Coronary artery (tissue), 2 donors: Measurements from ENCODE around the gene SMYD1.

Experiments used
- DNase-seq: peaks from one replicate; pipeline ENCODE4 v3.0.0-alpha.2; 2017; ENCODE audit warnings: low spot score
- H3K27ac ChIP-seq, 2 donors: fragments of 200-600 bp; sonication (generic); one replicate each; pipeline ENCODE4 v1.5.1; 2016 to 2019
- H3K4me3 ChIP-seq: fragments of 200-600 bp; sonication (generic); 2 replicates; pipeline ENCODE4 v1.5.1; 2016; ENCODE audit warnings: mild to moderate bottlenecking, moderate library complexity
- CTCF ChIP-seq: fragments of 200-600 bp; sonication (generic); IDR thresholded peaks from one replicate; pipeline ENCODE4 v1.5.1; 2019; ENCODE audit warnings: antibody characterized with exemption

Gene SMYD1

GRCh38 chr2:88074854-88075292 lies 7.2 kb downstream of the SMYD1 start:
- no peak overlapping the region for H3K4me3 ChIP-seq
- no peak overlapping the region for H3K27ac ChIP-seq
- TF ChIP-seq CTCF, result no peak
- no peak for DNase-seq

- TF ChIP-seq CTCF, result no peak
- H3K4me3 ChIP-seq, result no peak overlapping the region
- H3K27ac ChIP-seq, result no peak overlapping the region
- DNase-seq, result no peak
Observed at GRCh38 chr2:88077080-88077479, 9.5 kb downstream of the SMYD1 start.

- H3K4me3 ChIP-seq, result no peak overlapping the region
- TF ChIP-seq CTCF, result no peak
- no peak for DNase-seq
- no peak overlapping the region for H3K27ac ChIP-seq
Observed at GRCh38 chr2:88078643-88079172, 11.1 kb downstream of the SMYD1 start.

GRCh38 chr2:88080545-88080944 lies 12.9 kb downstream of the SMYD1 start:
- Histone ChIP-seq H3K27ac (no peak overlapping the region), H3K4me3 (no peak overlapping the region)
- DNase-seq, result no peak
- TF ChIP-seq CTCF, result no peak

GRCh38 chr2:88081924-88082608 lies 14.4 kb downstream of the SMYD1 start:
- TF ChIP-seq CTCF, result no peak
- H3K27ac ChIP-seq, result no peak overlapping the region
- H3K4me3 ChIP-seq, result no peak overlapping the region
- no peak for DNase-seq

GRCh38 chr2:88082781-88083180 lies 15.2 kb downstream of the SMYD1 start:
- H3K4me3 ChIP-seq, result no peak overlapping the region
- no peak overlapping the region for H3K27ac ChIP-seq
- no peak for TF ChIP-seq CTCF
- no peak for DNase-seq

- Histone ChIP-seq H3K4me3 (no peak overlapping the region), H3K27ac (no peak overlapping the region)
- DNase-seq, result no peak
- no peak for TF ChIP-seq CTCF
Observed at GRCh38 chr2:88085099-88085498, 17.5 kb downstream of the SMYD1 start.
